ENCODE measurements around the gene PIH1D1. TPM values are rescaled to one million over a fixed set of nuclear protein-coding genes. Genes with fewer than 3 reads are reported as not detected.
"Not testable (repeated sequence)": the region's sequence is repeated elsewhere in the genome, so short reads cannot be mapped to it uniquely, and the experiment has no call there.

PIH1D1 gene
- total RNA-seq, 1 donor from 2014 or later, result 84.5 TPM

GRCh38 chr19:49450405-49450804 is 1.2 kb downstream of the PIH1D1 start:
- Mint-ChIP-seq H3K27ac (ENCODE audit: unreplicated experiment) (peak overlapping the region; percentile 29), H3K4me3 (ENCODE audit: unreplicated experiment) (peak overlapping the region; percentile 97), H3K27me3 (ENCODE audit: unreplicated experiment) (no peaks in the 10 kb centered on the region), H3K9me3 (ENCODE audit: unreplicated experiment) (no peaks in the 10 kb centered on the region), H3K4me1 (ENCODE audit: unreplicated experiment) (peaks cover 30% of the 10 kb centered on the region), H3K36me3 (ENCODE audit: unreplicated experiment) (peaks cover 11% of the 10 kb centered on the region)
- DNase-seq (ENCODE audit: extremely low spot score, unreplicated experiment), result no peak
- no peak for TF ChIP-seq CTCF (IDR thresholded peaks at IDR 0.05)

- peaks cover 11% of the 10 kb centered on the region for H3K36me3 Mint-ChIP-seq (ENCODE audit: unreplicated experiment)
- H3K27ac Mint-ChIP-seq (ENCODE audit: unreplicated experiment), result no peak overlapping the region
- H3K4me3 Mint-ChIP-seq (ENCODE audit: unreplicated experiment), result no peak overlapping the region
- H3K9me3 Mint-ChIP-seq (ENCODE audit: unreplicated experiment), result no peaks in the 10 kb centered on the region
- TF ChIP-seq CTCF (IDR thresholded peaks at IDR 0.05), result no peak
- no peak for DNase-seq (ENCODE audit: extremely low spot score, unreplicated experiment)
- peaks cover 27% of the 10 kb centered on the region for H3K4me1 Mint-ChIP-seq (ENCODE audit: unreplicated experiment)
- no peaks in the 10 kb centered on the region for H3K27me3 Mint-ChIP-seq (ENCODE audit: unreplicated experiment)
Observed at GRCh38 chr19:49448432-49448786, 3.2 kb downstream of the PIH1D1 start.

DNA sequence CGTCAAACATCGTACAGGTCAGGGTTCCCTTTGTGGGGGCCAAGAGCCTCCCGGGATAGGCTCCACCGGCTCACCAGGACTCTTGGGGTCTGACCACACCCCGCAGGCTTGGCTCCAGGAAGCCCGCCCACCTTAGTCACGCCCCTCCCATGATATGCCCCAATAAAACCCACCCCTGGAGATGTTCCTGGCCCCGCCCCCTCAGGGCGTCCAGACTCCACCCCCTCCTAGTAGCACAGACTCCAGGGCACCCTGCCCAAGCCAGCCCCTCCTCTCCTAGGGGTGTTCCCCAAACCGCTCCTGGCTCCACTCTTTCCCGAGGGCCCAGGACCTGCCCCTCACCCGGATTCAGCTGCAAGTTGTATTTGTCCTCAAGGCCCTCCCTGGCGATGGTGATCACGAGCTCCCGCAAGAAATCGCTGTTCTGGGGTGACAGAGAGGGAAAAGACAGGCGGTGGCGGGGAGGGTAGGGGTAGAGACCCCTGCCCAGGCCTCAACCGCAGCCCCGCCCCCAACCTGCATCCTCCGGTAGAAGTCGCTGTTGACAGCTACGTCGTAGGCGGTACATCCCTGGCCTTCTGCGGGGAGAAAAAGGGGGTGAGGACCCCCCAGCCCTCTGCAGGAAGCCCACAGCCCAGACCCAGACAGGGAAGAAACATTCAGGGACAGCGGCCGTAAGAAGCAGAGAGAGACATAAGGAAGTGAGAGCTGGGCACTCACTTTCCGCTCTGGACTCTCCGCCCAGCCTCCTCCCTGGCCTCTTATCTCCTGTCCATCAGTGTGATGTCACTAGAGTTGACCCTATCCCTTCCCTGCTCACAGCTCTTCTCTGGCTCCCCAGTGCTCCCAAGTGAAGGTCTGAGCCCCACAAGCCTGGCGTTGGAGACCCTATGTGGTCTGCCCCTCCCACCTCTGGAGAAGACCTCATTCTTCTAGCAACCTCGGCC is 3.9 kb downstream of the PIH1D1 start:
- Mint-ChIP-seq H3K36me3 (ENCODE audit: unreplicated experiment) (peaks cover 11% of the 10 kb centered on the region), H3K27ac (ENCODE audit: unreplicated experiment) (no peak overlapping the region), H3K4me1 (ENCODE audit: unreplicated experiment) (peaks cover 25% of the 10 kb centered on the region), H3K9me3 (ENCODE audit: unreplicated experiment) (no peaks in the 10 kb centered on the region), H3K4me3 (ENCODE audit: unreplicated experiment) (no peak overlapping the region), H3K27me3 (ENCODE audit: unreplicated experiment) (no peaks in the 10 kb centered on the region)
- no peak for DNase-seq (ENCODE audit: extremely low spot score, unreplicated experiment)
- no peak for TF ChIP-seq CTCF (IDR thresholded peaks at IDR 0.05)

DNA sequence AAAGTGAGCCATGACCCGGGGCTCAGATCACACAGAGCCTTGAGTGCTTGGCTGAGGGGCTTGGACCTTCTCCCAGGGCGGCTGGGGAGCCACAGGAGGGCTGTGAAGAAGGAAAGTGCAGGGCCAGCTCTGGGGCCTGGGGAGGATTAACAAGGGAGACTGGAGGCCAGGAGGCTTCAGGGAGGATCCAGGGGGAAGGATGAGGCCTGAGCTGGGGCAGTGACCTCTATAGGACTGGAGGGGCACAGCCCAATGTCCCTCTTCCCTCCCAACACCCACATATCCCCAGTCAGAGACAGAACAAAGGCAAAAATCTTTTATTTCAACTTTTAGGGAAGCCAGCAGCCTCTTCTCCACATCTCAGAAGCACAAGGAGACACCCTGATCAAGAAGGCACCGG is 5.6 kb downstream of the PIH1D1 start:
- Mint-ChIP-seq H3K36me3 (ENCODE audit: unreplicated experiment) (peaks cover 11% of the 10 kb centered on the region), H3K4me3 (ENCODE audit: unreplicated experiment) (no peak overlapping the region)
- no peak for TF ChIP-seq CTCF (IDR thresholded peaks at IDR 0.05)

GRCh38 chr19:49444100-49444700 is 7.4 kb downstream of the PIH1D1 start:
- not testable (repeated sequence) for H3K27ac Mint-ChIP-seq (ENCODE audit: unreplicated experiment); DNase-seq (ENCODE audit: extremely low spot score, unreplicated experiment)

More for the DNA sequence above, 5.6 kb downstream of the PIH1D1 start:
- no peaks in the 10 kb centered on the region for H3K9me3 Mint-ChIP-seq (ENCODE audit: unreplicated experiment)
- H3K27me3 Mint-ChIP-seq (ENCODE audit: unreplicated experiment), result peaks cover 15% of the 10 kb centered on the region
- no peak for DNase-seq (ENCODE audit: extremely low spot score, unreplicated experiment)
- peaks cover 25% of the 10 kb centered on the region for H3K4me1 Mint-ChIP-seq (ENCODE audit: unreplicated experiment)
- no peak overlapping the region for H3K27ac Mint-ChIP-seq (ENCODE audit: unreplicated experiment)

More at GRCh38 chr19:49444100-49444700, 7.4 kb downstream of the PIH1D1 start:
- not testable (repeated sequence) for H3K36me3 Mint-ChIP-seq (ENCODE audit: unreplicated experiment); H3K9me3 Mint-ChIP-seq (ENCODE audit: unreplicated experiment); H3K4me3 Mint-ChIP-seq (ENCODE audit: unreplicated experiment)
- H3K4me1 Mint-ChIP-seq (ENCODE audit: unreplicated experiment), result peaks cover 25% of the 10 kb centered on the region
- peaks cover 33% of the 10 kb centered on the region for H3K27me3 Mint-ChIP-seq (ENCODE audit: unreplicated experiment)
